HepG2 (cell line): ENCODE results near the gene TEKT1. TPM values are rescaled to one million over a fixed set of nuclear protein-coding genes. Genes with fewer than 3 reads are reported as not detected.

Source experiments
- EEA1 ChIP-seq: sonication (generic); formaldehyde crosslinking; IDR thresholded peaks from 2 replicates; pipeline ENCODE4 v1.5.1; 2020; ENCODE audit warnings: mild to moderate bottlenecking, missing genetic modification reagents, borderline replicate concordance
- ETV6 ChIP-seq: sonication (generic); formaldehyde crosslinking; conservative IDR thresholded peaks from 2 replicates; pipeline ENCODE4 v1.4.0; 2020; ENCODE audit warnings: missing genetic modification reagents
- JDP2 ChIP-seq: sonication (generic); formaldehyde crosslinking; IDR thresholded peaks from 2 replicates; pipeline ENCODE4 v1.8.1; 2022; ENCODE audit warnings: missing genetic modification reagents, borderline replicate concordance
- KMT2A ChIP-seq: sonication (generic); formaldehyde crosslinking; IDR thresholded peaks from 2 replicates; pipeline ENCODE4 v1.4.0; 2020; ENCODE audit warnings: missing genetic modification reagents
- MAFG ChIP-seq: sonication (generic); formaldehyde crosslinking; IDR thresholded peaks from 2 replicates; pipeline ENCODE4 v1.5.1; 2020; ENCODE audit warnings: mild to moderate bottlenecking, missing genetic modification reagents
- MBD4 ChIP-seq: IDR thresholded peaks from 2 replicates; pipeline ENCODE4 v1.6.1; 2012; ENCODE audit warnings: low read length, inconsistent platforms, borderline replicate concordance
- MEIS1 ChIP-seq: sonication (generic); formaldehyde crosslinking; IDR thresholded peaks from 2 replicates; pipeline ENCODE4 v1.9.0; 2021; ENCODE audit warnings: mild to moderate bottlenecking, missing genetic modification reagents, moderate library complexity, borderline replicate concordance
- MXD4 ChIP-seq: IDR thresholded peaks from 2 replicates; pipeline ENCODE4 v1.6.1; 2016; ENCODE audit warnings: mild to moderate bottlenecking, missing biosample characterization, missing genetic modification reagents
- PRDM15 ChIP-seq: sonication (generic); formaldehyde crosslinking; IDR thresholded peaks from 2 replicates; pipeline ENCODE4 v1.4.0; 2020; ENCODE audit warnings: missing genetic modification reagents
- RXRA ChIP-seq: sonication (generic); formaldehyde crosslinking; IDR thresholded peaks from 2 replicates; pipeline ENCODE4 v1.5.1; 2020; ENCODE audit warnings: missing genetic modification reagents
- SYNCRIP ChIP-seq: fragments of 200-400 bp; formaldehyde crosslinking; IDR thresholded peaks from 2 replicates; pipeline ENCODE4 v1.6.1; 2018; ENCODE audit warnings: mild to moderate bottlenecking, low read depth, low read length; ENCODE audit not compliant: insufficient read depth
- TFAP4 ChIP-seq: sonication (generic); IDR thresholded peaks from 2 replicates; pipeline ENCODE4 v1.6.1; 2016; ENCODE audit warnings: low read depth, borderline replicate concordance
- THAP11 ChIP-seq: IDR thresholded peaks from 2 replicates; pipeline ENCODE4 v1.6.1; 2016; ENCODE audit warnings: missing biosample characterization, missing genetic modification reagents
- U2AF2 ChIP-seq: fragments of 200-400 bp; formaldehyde crosslinking; IDR thresholded peaks from 2 replicates; pipeline ENCODE4 v1.6.1; 2017; ENCODE audit warnings: low read depth, mild to moderate bottlenecking, low read length
- ZFAT ChIP-seq: sonication (generic); formaldehyde crosslinking; conservative IDR thresholded peaks from 2 replicates; pipeline ENCODE4 v1.8.1; 2023; ENCODE audit warnings: missing genetic modification reagents, inconsistent platforms
- ZFP62 ChIP-seq: sonication (generic); formaldehyde crosslinking; IDR thresholded peaks from 2 replicates; pipeline ENCODE4 v1.4.0; 2020; ENCODE audit warnings: missing genetic modification reagents
- ZMYM2 ChIP-seq: sonication (generic); formaldehyde crosslinking; IDR thresholded peaks from 2 replicates; pipeline ENCODE4 v1.8.0; 2022; ENCODE audit warnings: mild to moderate bottlenecking, missing genetic modification reagents
- ZNF512 ChIP-seq: sonication (generic); formaldehyde crosslinking; IDR thresholded peaks from 2 replicates; pipeline ENCODE4 v1.4.0; 2020; ENCODE audit warnings: mild to moderate bottlenecking, missing genetic modification reagents
- ZNF552 ChIP-seq: sonication (generic); formaldehyde crosslinking; IDR thresholded peaks from 2 replicates; pipeline ENCODE4 v1.9.0; 2022; ENCODE audit warnings: missing genetic modification reagents, mild to moderate bottlenecking, borderline replicate concordance
- ZNF589 ChIP-seq: sonication (generic); formaldehyde crosslinking; conservative IDR thresholded peaks from 2 replicates; pipeline ENCODE4 v1.8.0; 2022; ENCODE audit warnings: mild to moderate bottlenecking, moderate library complexity, missing genetic modification reagents
- ZNF770 ChIP-seq: sonication (generic); formaldehyde crosslinking; IDR thresholded peaks from 2 replicates; pipeline ENCODE4 v1.5.0; 2020; ENCODE audit warnings: mild to moderate bottlenecking, missing genetic modification reagents
- ZNF800 ChIP-seq: sonication (generic); formaldehyde crosslinking; IDR thresholded peaks from 2 replicates; pipeline ENCODE4 v1.4.0; 2020; ENCODE audit warnings: missing genetic modification reagents
- polyA plus RNA-seq, 8 experiments: library from polyadenylated mRNA; depleted of rRNA in 3 of 8; stranded (reverse) in 7 of 8; unstranded in 1 of 8; fragments of >200 nt; fragmentation: Illumina TruSeq in 4 of 8; extraction: Trizol in 4 of 8; gene quantifications; 2 replicates each; pipeline versions ENCODE4 v1.2.1 to v1.2.3, GENCODE V29; 2011 to 2016; ENCODE audit warnings: low read depth in 4 of 8, missing spikeins in 1 of 8, mixed read lengths in 1 of 8; ENCODE audit not compliant: insufficient read depth in 1 of 8
- total RNA-seq, 5 experiments: library from RNA; depleted of rRNA; stranded (reverse); fragments of >200 nt; fragmentation: Illumina TruSeq; extraction: Trizol; gene quantifications; 2 replicates each; pipeline ENCODE4 v1.2.3, GENCODE V29; 2016; ENCODE audit warnings: low read depth in 1 of 5

The TEKT1 gene
- total and polyA plus RNA-seq, 2 of the 13 experiments (the other 11 are each of a cell fraction or from before 2014, with no cell fraction given): not detected

- TF ChIP-seq ZNF770 (CRISPR knock-in tag) (no peak), TFAP4 (no peak), MEIS1 (CRISPR knock-in tag) (no peak), ZNF589 (CRISPR knock-in tag) (no peak), ZNF800 (CRISPR knock-in tag) (no peak), MBD4 (no peak), ZNF552 (CRISPR knock-in tag) (no peak), THAP11 (CRISPR knock-in tag) (no peak), ZMYM2 (CRISPR knock-in tag) (no peak), U2AF2 (no peak), SYNCRIP (no peak), MXD4 (no peak), EEA1 (CRISPR knock-in tag) (no peak), MAFG (CRISPR knock-in tag) (no peak), ZNF512 (CRISPR knock-in tag) (no peak), ETV6 (CRISPR knock-in tag) (no peak), JDP2 (no peak), KMT2A (CRISPR knock-in tag) (no peak), RXRA (CRISPR knock-in tag) (no peak), ZFP62 (CRISPR knock-in tag) (no peak), PRDM15 (CRISPR knock-in tag) (no peak), ZFAT (CRISPR knock-in tag) (no peak)
Measured at GRCh38 chr17:6755731-6756184, 75.8 kb downstream of the TEKT1 start, which contains the start of gene XAF1 (continued).
